PC-3 (cell line): ENCODE measurements around the gene PREP. TPM values are rescaled to one million over a fixed set of nuclear protein-coding genes. Genes with fewer than 3 reads are reported as not detected.
A peak's percentile ranks its signal among the peaks of the same experiment; 100 is the strongest.

ENCODE experiments used
- ATAC-seq: fragments of 200-7000 bp; cut with Tn5 transposase; 2 replicates; pipeline ENCODE4 v1.9.1; 2020; ENCODE audit warnings: mild to moderate bottlenecking, moderate library complexity
- BruUV-seq: library from RNA; stranded (reverse); fragments of 400-500 nt; replicated peaks from 2 replicates; lab custom pipeline; 2021; lab: Mats Ljungman, UMichigan
- CTCF ChIA-PET: fragments of 300-600 bp; sonication (Branson Sonifier 250); formaldehyde crosslinking; loops from one replicate; lab custom pipeline; 2022; ENCODE audit warnings: antibody characterized with exemption; lab: Charles Lee
- POLR2A ChIA-PET: fragments of 300-600 bp; sonication (Branson Sonifier 250); formaldehyde crosslinking; loops from one replicate; lab custom pipeline; 2022; ENCODE audit warnings: antibody characterized with exemption; ENCODE audit not compliant: unreplicated experiment; lab: Charles Lee
- DNase-seq: peaks from one replicate; pipeline ENCODE4 v3.0.0-alpha.2; 2015
- H2AFZ ChIP-seq: fragments of 300-600 bp; sonication (generic); 2 replicates; pipeline ENCODE4 v1.6.0; 2016; ENCODE audit warnings: antibody characterized with exemption, low read length
- H3F3A ChIP-seq: fragments of 300-600 bp; sonication (generic); one replicate; pipeline ENCODE4 v1.6.0; 2017; ENCODE audit warnings: antibody characterized with exemption, low read length, control low read depth, mild to moderate bottlenecking; ENCODE audit not compliant: unreplicated experiment
- H3K27ac ChIP-seq: fragments of 300-600 bp; sonication (generic); 2 replicates; pipeline ENCODE4 v1.5.1; 2016; ENCODE audit warnings: mild to moderate bottlenecking, low read length
- H3K27me3 ChIP-seq: fragments of 300-600 bp; sonication (generic); 2 replicates; pipeline ENCODE4 v1.6.1; 2016; ENCODE audit warnings: low read length, mixed read lengths
- H3K36me3 ChIP-seq: fragments of 300-600 bp; sonication (generic); 2 replicates; pipeline ENCODE4 v1.6.1; 2016; ENCODE audit warnings: low read depth, mixed run types, low read length, mixed read lengths
- H3K4me1 ChIP-seq: fragments of 300-600 bp; sonication (generic); 2 replicates; pipeline ENCODE4 v1.5.1; 2016; ENCODE audit warnings: low read length; ENCODE audit not compliant: insufficient read depth
- H3K4me2 ChIP-seq: fragments of 300-600 bp; sonication (generic); 2 replicates; pipeline ENCODE4 v1.6.0; 2016; ENCODE audit warnings: low read length
- H3K4me3 ChIP-seq: fragments of 300-600 bp; sonication (generic); 2 replicates; pipeline ENCODE4 v1.5.1; 2016; ENCODE audit warnings: mild to moderate bottlenecking, low read length, mixed read lengths
- H3K79me2 ChIP-seq: fragments of 300-600 bp; sonication (generic); 2 replicates; pipeline ENCODE4 v1.6.1; 2017; ENCODE audit warnings: low read length, mixed read lengths
- H3K9ac ChIP-seq: fragments of 300-600 bp; sonication (generic); 2 replicates; pipeline ENCODE4 v1.6.0; 2016; ENCODE audit warnings: mild to moderate bottlenecking, low read length
- H3K9me2 ChIP-seq: fragments of 300-600 bp; sonication (generic); replicated peaks from 2 replicates; pipeline ENCODE4 v1.6.1; 2016; ENCODE audit warnings: mixed run types, low read length, mixed read lengths
- H3K9me3 ChIP-seq: fragments of 300-600 bp; sonication (generic); 2 replicates; pipeline ENCODE4 v1.6.1; 2016; ENCODE audit warnings: low read length, mixed read lengths
- H4K20me1 ChIP-seq: fragments of 300-600 bp; sonication (generic); 2 replicates; pipeline ENCODE4 v1.6.1; 2016; ENCODE audit warnings: low read length, mixed read lengths
- CTCF ChIP-seq: fragments of 300-600 bp; sonication (generic); conservative IDR thresholded peaks from 2 replicates; pipeline ENCODE4 v1.5.1; 2017; ENCODE audit warnings: antibody characterized with exemption, low read depth, mild to moderate bottlenecking, low read length
- EZH2 ChIP-seq: fragments of 300-600 bp; sonication (generic); IDR thresholded peaks from one replicate; pipeline ENCODE4 v1.6.1; 2017; ENCODE audit warnings: antibody characterized with exemption, mild to moderate bottlenecking, low read length; ENCODE audit not compliant: unreplicated experiment
- EZH2phosphoT487 ChIP-seq: fragments of 300-600 bp; sonication (generic); IDR thresholded peaks from 2 replicates; pipeline ENCODE4 v1.6.1; 2018; ENCODE audit warnings: mild to moderate bottlenecking, antibody characterized with exemption, low read length, borderline replicate concordance
- intact Hi-C: fragments of 100-400 bp; cut with micrococcal nuclease; formaldehyde crosslinking; loops from 2 replicates; pipeline ENCODE4 v1.9.0; 2023
- total RNA-seq: library from RNA; depleted of rRNA; stranded (reverse); fragments of >200 nt; gene quantifications from 2 replicates; pipeline ENCODE4 v1.2.3, GENCODE V29; 2014

Gene PREP
- total RNA-seq, 1 experiment from 2014 or later = 16.9 TPM

GRCh38 chr6:105250533-105250932 lies 152.3 kb downstream of the PREP start:
- DNase-seq = peak; percentile 52
- no peaks in the 10 kb centered on the region for H3K4me1 ChIP-seq
- TF ChIP-seq EZH2phosphoT487 (no peak), CTCF (no peak), EZH2 (no peak)
- H3K9me3 ChIP-seq = no peaks in the 10 kb centered on the region
- POLR2A ChIA-PET = no interaction called here
- no peak overlapping the region for H3K4me3 ChIP-seq
- ATAC-seq = no peak
- no peaks in the 10 kb centered on the region for H3K27me3 ChIP-seq
- H3K36me3 ChIP-seq = no peaks in the 10 kb centered on the region
- no peak overlapping the region for H3K9ac ChIP-seq
- no peaks in the 10 kb centered on the region for H3K79me2 ChIP-seq
- H3F3A ChIP-seq = no peaks in the 10 kb centered on the region
- no peak overlapping the region for H2AFZ ChIP-seq
- intact Hi-C loops = no loop called here
- H3K9me2 ChIP-seq = no peaks in the 10 kb centered on the region
- CTCF ChIA-PET = no interaction called here
- no peak overlapping the region for H3K27ac ChIP-seq
- no TSS peak for BruUV-seq
- no peaks in the 10 kb centered on the region for H4K20me1 ChIP-seq
- H3K4me2 ChIP-seq = no peak overlapping the region

GRCh38 chr6:105243487-105243886 lies 159.4 kb downstream of the PREP start:
- no peak for DNase-seq
- BruUV-seq = no TSS peak
- no peak overlapping the region for H2AFZ ChIP-seq

More at GRCh38 chr6:105243487-105243886, 159.4 kb downstream of the PREP start:
- Histone ChIP-seq H3K4me3 (no peak overlapping the region), H3K27ac (no peak overlapping the region), H3K9ac (no peak overlapping the region), H3K36me3 (no peaks in the 10 kb centered on the region), H3K4me1 (no peaks in the 10 kb centered on the region), H4K20me1 (no peaks in the 10 kb centered on the region), H3F3A (no peaks in the 10 kb centered on the region), H3K27me3 (no peaks in the 10 kb centered on the region), H3K9me2 (no peaks in the 10 kb centered on the region), H3K4me2 (no peak overlapping the region), H3K79me2 (no peaks in the 10 kb centered on the region), H3K9me3 (no peaks in the 10 kb centered on the region)
- TF ChIP-seq EZH2 (no peak), EZH2phosphoT487 (no peak), CTCF (no peak)
- ATAC-seq = no peak
- POLR2A ChIA-PET = no interaction called here
- CTCF ChIA-PET = no interaction called here
- intact Hi-C loops = no loop called here
